H9 (cell line): Measurements from ENCODE around the gene TTC28. TPM values are rescaled to one million over a fixed set of nuclear protein-coding genes. Genes with fewer than 3 reads are reported as not detected.

Experiments
- DNase-seq: peaks from one replicate; pipeline ENCODE4 v3.0.0-alpha.2; 2017
- H2AFZ ChIP-seq: one replicate; pipeline ENCODE4 v1.6.1; 2013; ENCODE audit warnings: mild to moderate bottlenecking, low read length, control low read depth, moderate library complexity
- H2AK5ac ChIP-seq: 2 replicates; pipeline ENCODE4 v1.6.1; 2013; ENCODE audit warnings: low read length, control low read depth, mixed read lengths; ENCODE audit not compliant: insufficient read length
- H2BK120ac ChIP-seq: one replicate; pipeline ENCODE4 v1.6.1; 2013; ENCODE audit warnings: low read depth, mild to moderate bottlenecking, low read length, control low read depth, inconsistent platforms; ENCODE audit not compliant: poor library complexity, severe bottlenecking
- H2BK12ac ChIP-seq: 2 replicates; pipeline ENCODE4 v1.6.1; 2013; ENCODE audit warnings: low read length, control low read depth, mixed read lengths, low read depth; ENCODE audit not compliant: insufficient read length
- H2BK15ac ChIP-seq: 2 replicates; pipeline ENCODE4 v1.6.1; 2013; ENCODE audit warnings: low read depth, low read length, control low read depth
- H2BK20ac ChIP-seq: one replicate; pipeline ENCODE4 v1.6.1; 2013; ENCODE audit warnings: low read depth, mild to moderate bottlenecking, low read length, control low read depth, inconsistent platforms; ENCODE audit not compliant: poor library complexity, severe bottlenecking
- H2BK5ac ChIP-seq: 2 replicates; pipeline ENCODE4 v1.6.1; 2013; ENCODE audit warnings: low read length, control low read depth, mixed read lengths; ENCODE audit not compliant: insufficient read length
- H3K14ac ChIP-seq: 2 replicates; pipeline ENCODE4 v1.6.1; 2013; ENCODE audit warnings: low read length, control low read depth; ENCODE audit not compliant: insufficient read depth
- H3K18ac ChIP-seq: 2 replicates; pipeline ENCODE4 v1.6.1; 2013; ENCODE audit warnings: low read depth, mild to moderate bottlenecking, mixed read lengths, low read length, control low read depth; ENCODE audit not compliant: insufficient read length
- H3K23ac ChIP-seq: 2 replicates; pipeline ENCODE4 v1.6.1; 2013; ENCODE audit warnings: low read length, control low read depth, mixed read lengths, low read depth; ENCODE audit not compliant: insufficient read length
- H3K23me2 ChIP-seq: 2 replicates; pipeline ENCODE4 v1.6.1; 2013; ENCODE audit warnings: low read depth, mild to moderate bottlenecking, mixed read lengths, low read length, control low read depth; ENCODE audit not compliant: insufficient read length, poor library complexity, severe bottlenecking
- H3K27ac ChIP-seq: 2 replicates; pipeline ENCODE4 v1.5.1; 2013; ENCODE audit warnings: low read length, control low read depth, mixed read lengths, low read depth; ENCODE audit not compliant: insufficient read length
- H3K27me3 ChIP-seq: 2 replicates; pipeline ENCODE4 v1.6.1; 2013; ENCODE audit warnings: low read length, control low read depth, inconsistent platforms; ENCODE audit not compliant: insufficient read depth
- H3K4ac ChIP-seq: 2 replicates; pipeline ENCODE4 v1.6.1; 2013; ENCODE audit warnings: low read depth, mild to moderate bottlenecking, control low read depth, inconsistent platforms, low read length, moderate library complexity
- H3K4me1 ChIP-seq: 2 replicates; pipeline ENCODE4 v1.6.1; 2013; ENCODE audit warnings: low read length, control low read depth, inconsistent platforms; ENCODE audit not compliant: insufficient read depth
- H3K4me2 ChIP-seq: 2 replicates; pipeline ENCODE4 v1.6.1; 2013; ENCODE audit warnings: low read length, control low read depth, mixed read lengths; ENCODE audit not compliant: insufficient read length, insufficient read depth
- H3K56ac ChIP-seq: 2 replicates; pipeline ENCODE4 v1.6.1; 2013; ENCODE audit warnings: low read depth, mild to moderate bottlenecking, mixed read lengths, low read length, control low read depth; ENCODE audit not compliant: insufficient read length
- H3K79me1 ChIP-seq: 2 replicates; pipeline ENCODE4 v1.6.1; 2013; ENCODE audit warnings: low read depth, mild to moderate bottlenecking, moderate library complexity, low read length, control low read depth, inconsistent platforms; ENCODE audit not compliant: insufficient read depth, poor library complexity, severe bottlenecking
- H3K79me2 ChIP-seq: 2 replicates; pipeline ENCODE4 v1.6.1; 2013; ENCODE audit warnings: low read length, control low read depth, inconsistent platforms; ENCODE audit not compliant: insufficient read depth
- H3K9ac ChIP-seq: 2 replicates; pipeline ENCODE4 v1.6.1; 2013; ENCODE audit warnings: low read length, control low read depth, mixed read lengths; ENCODE audit not compliant: insufficient read length; ENCODE audit errors: extremely low read depth
- H3K9me3 ChIP-seq: one replicate; pipeline ENCODE4 v1.6.1; 2013; ENCODE audit warnings: low read depth, low read length, inconsistent platforms; ENCODE audit not compliant: control insufficient read depth
- H3T11ph ChIP-seq: one replicate; pipeline ENCODE4 v1.6.1; 2013; ENCODE audit warnings: mild to moderate bottlenecking, low read length, control low read depth, inconsistent platforms
- H4K20me1 ChIP-seq: one replicate; pipeline ENCODE4 v1.6.1; 2013; ENCODE audit not compliant: control insufficient read depth, insufficient read length, insufficient read depth
- H4K5ac ChIP-seq: 2 replicates; pipeline ENCODE4 v1.6.1; 2013; ENCODE audit warnings: low read depth, mild to moderate bottlenecking, mixed read lengths, low read length, control low read depth; ENCODE audit not compliant: insufficient read length
- H4K8ac ChIP-seq: replicated peaks from 2 replicates; pipeline ENCODE4 v1.6.1; 2013; ENCODE audit warnings: low read length, control low read depth, mixed read lengths, low read depth; ENCODE audit not compliant: insufficient read length
- H4K91ac ChIP-seq: 2 replicates; pipeline ENCODE4 v1.6.1; 2013; ENCODE audit warnings: low read depth, mild to moderate bottlenecking, moderate library complexity, mixed read lengths, low read length, control low read depth; ENCODE audit not compliant: insufficient read length
- H3K27ac Mint-ChIP-seq, 3 experiments: 2 replicates in 2 of 3; 3 replicates in 1 of 3; pipeline ENCODE4 v1.8.0; 2020 to 2021; ENCODE audit warnings: mixed read lengths in 3 of 3, mild to moderate bottlenecking in 1 of 3, moderate library complexity in 1 of 3
- H3K27me3 Mint-ChIP-seq: 2 replicates; pipeline ENCODE4 v1.8.0; 2021; ENCODE audit warnings: low read depth, mild to moderate bottlenecking, moderate library complexity, mixed read lengths
- H3K36me3 Mint-ChIP-seq, 3 experiments: 2 replicates in 2 of 3; 3 replicates in 1 of 3; pipeline ENCODE4 v1.8.0; 2020 to 2021; ENCODE audit warnings: low read depth in 3 of 3, mixed read lengths in 3 of 3; ENCODE audit not compliant: insufficient read depth in 1 of 3
- H3K4me1 Mint-ChIP-seq, 2 experiments: 2 replicates each; pipeline ENCODE4 v1.8.0; 2020; ENCODE audit warnings: mixed read lengths in 2 of 2
- H3K4me3 Mint-ChIP-seq, 2 experiments: 2 replicates in 1 of 2; 3 replicates in 1 of 2; pipeline ENCODE4 v1.8.0; 2020 to 2021; ENCODE audit warnings: mild to moderate bottlenecking in 2 of 2, mixed read lengths in 2 of 2, moderate library complexity in 1 of 2
- H3K9me3 Mint-ChIP-seq, 2 experiments: 2 replicates in 1 of 2; 3 replicates in 1 of 2; pipeline ENCODE4 v1.8.0; 2020; ENCODE audit warnings: mild to moderate bottlenecking in 2 of 2, mixed read lengths in 2 of 2, moderate library complexity in 1 of 2
- WGBS: extraction: QIAGEN DNeasy Blood & Tissue Kit; methylation state at CpG from one replicate; pipeline ENCODE4 v1.1.7; 2013; ENCODE audit warnings: missing lambda C conversion rate, low lambda C conversion rate, mixed read lengths; ENCODE audit not compliant: insufficient read length; ENCODE audit errors: extremely low coverage; 5-methylcytosine and 5-hydroxymethylcytosine counted together
- total RNA-seq: library from RNA; stranded (reverse); gene quantifications from 2 replicates; pipeline ENCODE4 v1.2.1, GENCODE V29; 2021
- TF ChIP-seq, protein P1 (sequence below): fragments of 200-600 bp; sonication (generic); conservative IDR thresholded peaks from 3 replicates; pipeline ENCODE4 v1.8.0; 2021; ENCODE audit warnings: antibody characterized with exemption, mild to moderate bottlenecking

The TTC28 gene
- total RNA-seq, 1 experiment from 2014 or later: 13.6 TPM

DNA sequence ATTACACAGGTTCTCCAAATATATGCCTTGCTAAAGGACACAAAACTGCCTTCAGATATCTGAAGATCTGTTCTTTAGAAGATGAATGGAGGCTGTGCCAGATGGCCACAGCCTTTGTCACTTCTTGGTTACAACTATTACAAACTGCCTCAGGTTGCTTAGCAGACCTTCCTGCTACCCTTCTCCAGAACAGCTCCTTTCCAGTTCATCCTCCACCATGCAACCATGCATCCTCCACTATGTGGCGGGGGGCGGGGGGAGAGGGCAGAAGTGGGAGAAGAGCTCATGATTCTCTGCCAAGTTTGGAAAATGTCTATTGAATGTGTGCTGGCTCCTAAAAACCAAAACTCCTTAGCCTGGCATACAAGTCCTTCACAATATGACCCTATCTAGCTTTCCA lies 267.5 kb downstream of the TTC28 start:
- Histone ChIP-seq H2AFZ (no peak overlapping the region), H2BK15ac (no peak overlapping the region), H3K56ac (no peak overlapping the region), H2BK20ac (no peak overlapping the region), H3K23ac (no peak overlapping the region), H3K4me2 (no peak overlapping the region), H3K4ac (no peak overlapping the region), H3K79me1 (no peaks in the 10 kb centered on the region), H4K91ac (no peak overlapping the region), H3K27ac (no peak overlapping the region), H2BK120ac (no peak overlapping the region), H3K27me3 (no peaks in the 10 kb centered on the region), H3K9me3 (no peaks in the 10 kb centered on the region), H3K14ac (no peak overlapping the region), H3K23me2 (no peaks in the 10 kb centered on the region), H3K18ac (no peak overlapping the region), H2AK5ac (no peak overlapping the region), H2BK12ac (no peak overlapping the region), H4K20me1 (no peaks in the 10 kb centered on the region), H4K5ac (no peak overlapping the region), H3K4me1 (no peaks in the 10 kb centered on the region), H4K8ac (no peak overlapping the region), H3T11ph (no peak overlapping the region), H3K79me2 (no peaks in the 10 kb centered on the region), H2BK5ac (no peak overlapping the region), H3K9ac (no peak overlapping the region)
- DNase-seq: no peak
- Mint-ChIP-seq H3K27ac (no peak overlapping the region), H3K4me1 (peaks cover 8% of the 10 kb centered on the region in 2 experiments), H3K4me3 (no peak overlapping the region), H3K27me3 (no peaks in the 10 kb centered on the region), H3K36me3 (no peaks in the 10 kb centered on the region), H3K9me3 (no peaks in the 10 kb centered on the region)
- TF ChIP-seq, protein P1, sequence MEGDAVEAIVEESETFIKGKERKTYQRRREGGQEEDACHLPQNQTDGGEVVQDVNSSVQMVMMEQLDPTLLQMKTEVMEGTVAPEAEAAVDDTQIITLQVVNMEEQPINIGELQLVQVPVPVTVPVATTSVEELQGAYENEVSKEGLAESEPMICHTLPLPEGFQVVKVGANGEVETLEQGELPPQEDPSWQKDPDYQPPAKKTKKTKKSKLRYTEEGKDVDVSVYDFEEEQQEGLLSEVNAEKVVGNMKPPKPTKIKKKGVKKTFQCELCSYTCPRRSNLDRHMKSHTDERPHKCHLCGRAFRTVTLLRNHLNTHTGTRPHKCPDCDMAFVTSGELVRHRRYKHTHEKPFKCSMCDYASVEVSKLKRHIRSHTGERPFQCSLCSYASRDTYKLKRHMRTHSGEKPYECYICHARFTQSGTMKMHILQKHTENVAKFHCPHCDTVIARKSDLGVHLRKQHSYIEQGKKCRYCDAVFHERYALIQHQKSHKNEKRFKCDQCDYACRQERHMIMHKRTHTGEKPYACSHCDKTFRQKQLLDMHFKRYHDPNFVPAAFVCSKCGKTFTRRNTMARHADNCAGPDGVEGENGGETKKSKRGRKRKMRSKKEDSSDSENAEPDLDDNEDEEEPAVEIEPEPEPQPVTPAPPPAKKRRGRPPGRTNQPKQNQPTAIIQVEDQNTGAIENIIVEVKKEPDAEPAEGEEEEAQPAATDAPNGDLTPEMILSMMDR: no peak
- no CpG with 5 or more reads among the region's 2 CpGs for WGBS
